Natural killer cell (primary cell): Measurements from ENCODE around the gene SLC16A2. TPM values are rescaled to one million over a fixed set of nuclear protein-coding genes. Genes with fewer than 3 reads are reported as not detected.

ENCODE experiments used
- ATAC-seq, 3 donors: fragments of 150-1000 bp in 2 of 3; fragments of 200-7000 bp in 1 of 3; cut with Tn5 transposase; 1 replicate in 1 of 3; 2 replicates in 2 of 3; pipeline ENCODE4 v1.10.0; 2021; ENCODE audit warnings: mild to moderate bottlenecking in 2 of 3, moderate library complexity in 2 of 3
- DNase-seq, 2 donors: peaks; one replicate each; pipeline versions ENCODE4 v3.0.0 to v3.0.0-alpha.2; 2013 to 2021; ENCODE audit warnings: mixed read lengths in 1 of 2
- H3K27ac ChIP-seq: one replicate; pipeline ENCODE4 v1.5.1; 2013; ENCODE audit warnings: mild to moderate bottlenecking, low read length
- H3K27me3 ChIP-seq: one replicate; pipeline ENCODE4 v1.6.1; 2013; ENCODE audit warnings: low read length; ENCODE audit not compliant: control insufficient read depth, insufficient read depth
- H3K36me3 ChIP-seq: one replicate; pipeline ENCODE4 v1.6.1; 2013; ENCODE audit warnings: low read length; ENCODE audit not compliant: control insufficient read depth, insufficient read depth
- H3K4me1 ChIP-seq: one replicate; pipeline ENCODE4 v1.6.1; 2013; ENCODE audit warnings: low read length; ENCODE audit not compliant: control insufficient read depth, insufficient read depth
- H3K4me3 ChIP-seq: one replicate; pipeline ENCODE4 v1.5.1; 2013; ENCODE audit warnings: low read length
- H3K9me3 ChIP-seq: one replicate; pipeline ENCODE4 v1.6.1; 2013; ENCODE audit warnings: low read length; ENCODE audit not compliant: control insufficient read depth, insufficient read depth
- H3K27ac Mint-ChIP-seq, 2 donors: one replicate each; pipeline ENCODE4 v1.8.0; 2022; ENCODE audit warnings: mild to moderate bottlenecking in 2 of 2, mixed read lengths in 2 of 2, moderate library complexity in 1 of 2
- H3K27me3 Mint-ChIP-seq, 2 donors: one replicate each; pipeline ENCODE4 v1.8.0; 2022; ENCODE audit warnings: low read depth in 2 of 2, mixed read lengths in 2 of 2
- H3K36me3 Mint-ChIP-seq: one replicate; pipeline ENCODE4 v1.8.0; 2022; ENCODE audit warnings: mixed read lengths
- H3K4me1 Mint-ChIP-seq, 2 donors: one replicate each; pipeline ENCODE4 v1.8.0; 2022; ENCODE audit warnings: mixed read lengths in 2 of 2
- H3K4me3 Mint-ChIP-seq: one replicate; pipeline ENCODE4 v1.8.0; 2022; ENCODE audit warnings: mild to moderate bottlenecking, moderate library complexity, mixed read lengths
- H3K9me3 Mint-ChIP-seq, 2 donors: one replicate each; pipeline ENCODE4 v1.8.0; 2022; ENCODE audit warnings: mixed read lengths in 2 of 2
- CTCF ChIP-seq: fragments of 200-600 bp; IDR thresholded peaks from one replicate; pipeline ENCODE4 v1.8.0; 2022; ENCODE audit warnings: antibody characterized with exemption
- WGBS: methylation state at CpG from one replicate; pipeline ENCODE4 v1.1.7; 2013; ENCODE audit warnings: missing lambda C conversion rate; ENCODE audit not compliant: insufficient coverage; 5-methylcytosine and 5-hydroxymethylcytosine counted together
- intact Hi-C: fragments of 100-400 bp; cut with micrococcal nuclease; formaldehyde crosslinking; loops from one replicate; pipeline ENCODE4 v1.14.2; 2022
- total RNA-seq, 4 donors: library from RNA; stranded (reverse); fragments of 120-200 nt in 1 of 4; gene quantifications; one replicate each; pipeline versions ENCODE4 v1.2.3 to v1.2.4, GENCODE V29; 2013 to 2022

SLC16A2 gene
- total RNA-seq, 3 donors from 2014 or later (not counting 1 experiment from before 2014, with no cell fraction given): not detected

GRCh38 chrX:74540635-74541249 is 119.4 kb downstream of the SLC16A2 start:
- Histone ChIP-seq H3K9me3 (no peaks in the 10 kb centered on the region), H3K36me3 (no peaks in the 10 kb centered on the region), H3K4me3 (no peak overlapping the region), H3K27me3 (no peaks in the 10 kb centered on the region), H3K27ac (no peak overlapping the region), H3K4me1 (peaks cover 10% of the 10 kb centered on the region)
- Mint-ChIP-seq H3K27me3 (peaks cover 4 to 18% of the 10 kb centered on the region in 2 donors), H3K4me3 (no peak overlapping the region), H3K27ac (no peak overlapping the region), H3K4me1 (peaks cover 0 to 6% of the 10 kb centered on the region in 2 donors), H3K9me3 (no peaks in the 10 kb centered on the region), H3K36me3 (no peaks in the 10 kb centered on the region)
- 78% methylated on average over 2 of the region's 2 CpGs for WGBS
- ATAC-seq (no peak), DNase-seq (no peak)
- TF ChIP-seq CTCF: no peak
- intact Hi-C loops: no loop called here

GRCh38 chrX:74545880-74546523 is 124.7 kb downstream of the SLC16A2 start:
- Mint-ChIP-seq H3K4me3 (no peak overlapping the region), H3K4me1 (no peaks in the 10 kb centered on the region), H3K27me3 (peaks cover 4 to 12% of the 10 kb centered on the region in 2 donors), H3K27ac (no peak overlapping the region), H3K9me3 (no peaks in the 10 kb centered on the region), H3K36me3 (no peaks in the 10 kb centered on the region)
- 63% methylated on average over 1 of the region's 1 CpG for WGBS
- Histone ChIP-seq H3K27me3 (no peaks in the 10 kb centered on the region), H3K9me3 (no peaks in the 10 kb centered on the region), H3K4me3 (no peak overlapping the region), H3K36me3 (no peaks in the 10 kb centered on the region), H3K4me1 (peaks cover 5% of the 10 kb centered on the region), H3K27ac (no peak overlapping the region)
- ATAC-seq (no peak), DNase-seq (no peak)
- TF ChIP-seq CTCF: no peak
- intact Hi-C loops: no loop called here

GRCh38 chrX:74546984-74547383 is 125.7 kb downstream of the SLC16A2 start:
- no peaks in the 10 kb centered on the region for H3K36me3 Mint-ChIP-seq
- no peak overlapping the region for H3K27ac Mint-ChIP-seq
- no peaks in the 10 kb centered on the region for H3K4me1 Mint-ChIP-seq
- no peaks in the 10 kb centered on the region for H3K36me3 ChIP-seq
- no peaks in the 10 kb centered on the region for H3K9me3 ChIP-seq
- no peaks in the 10 kb centered on the region for H3K27me3 ChIP-seq
- H3K4me3 Mint-ChIP-seq: no peak overlapping the region
- H3K4me3 ChIP-seq: no peak overlapping the region
- no peak for TF ChIP-seq CTCF
- ATAC-seq (no peak), DNase-seq (no peak)
- 75% methylated on average over 1 of the region's 1 CpG for WGBS
- no peaks in the 10 kb centered on the region for H3K9me3 Mint-ChIP-seq
- peaks cover 4 to 12% of the 10 kb centered on the region in 2 donors for H3K27me3 Mint-ChIP-seq
- intact Hi-C loops: no loop called here
- peaks cover 5% of the 10 kb centered on the region for H3K4me1 ChIP-seq
- no peak overlapping the region for H3K27ac ChIP-seq
